GM12872 (cell line): ENCODE results near the gene ZNF621.

Source experiments
- TF ChIP-seq, protein P1 (sequence below): IDR thresholded peaks from 3 replicates; pipeline ENCODE4 v1.5.1; 2011; ENCODE audit warnings: low read depth, mild to moderate bottlenecking, low read length, moderate library complexity; ENCODE audit not compliant: insufficient read depth

ZNF621 gene

DNA sequence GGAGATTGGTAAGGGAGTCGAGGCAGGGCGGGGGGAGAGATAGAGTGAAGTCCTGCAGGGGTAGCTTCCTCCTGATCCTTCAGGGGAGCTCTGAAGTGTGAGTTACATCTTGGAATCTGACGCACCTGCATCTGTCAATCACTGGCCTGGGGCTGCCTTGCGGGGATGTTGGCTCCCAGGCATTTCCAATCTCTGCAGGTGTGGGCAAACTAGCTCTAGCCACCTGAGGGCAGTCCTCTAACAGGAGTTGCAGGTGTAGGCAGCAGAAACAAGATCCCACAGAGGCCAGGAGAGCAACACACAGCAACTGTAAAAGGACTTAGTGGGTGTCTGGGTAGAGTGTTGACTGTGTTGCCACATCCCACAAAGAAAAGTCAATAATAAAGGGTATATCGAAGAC is 63.6 kb downstream of the ZNF621 start:
- TF ChIP-seq, protein P1, sequence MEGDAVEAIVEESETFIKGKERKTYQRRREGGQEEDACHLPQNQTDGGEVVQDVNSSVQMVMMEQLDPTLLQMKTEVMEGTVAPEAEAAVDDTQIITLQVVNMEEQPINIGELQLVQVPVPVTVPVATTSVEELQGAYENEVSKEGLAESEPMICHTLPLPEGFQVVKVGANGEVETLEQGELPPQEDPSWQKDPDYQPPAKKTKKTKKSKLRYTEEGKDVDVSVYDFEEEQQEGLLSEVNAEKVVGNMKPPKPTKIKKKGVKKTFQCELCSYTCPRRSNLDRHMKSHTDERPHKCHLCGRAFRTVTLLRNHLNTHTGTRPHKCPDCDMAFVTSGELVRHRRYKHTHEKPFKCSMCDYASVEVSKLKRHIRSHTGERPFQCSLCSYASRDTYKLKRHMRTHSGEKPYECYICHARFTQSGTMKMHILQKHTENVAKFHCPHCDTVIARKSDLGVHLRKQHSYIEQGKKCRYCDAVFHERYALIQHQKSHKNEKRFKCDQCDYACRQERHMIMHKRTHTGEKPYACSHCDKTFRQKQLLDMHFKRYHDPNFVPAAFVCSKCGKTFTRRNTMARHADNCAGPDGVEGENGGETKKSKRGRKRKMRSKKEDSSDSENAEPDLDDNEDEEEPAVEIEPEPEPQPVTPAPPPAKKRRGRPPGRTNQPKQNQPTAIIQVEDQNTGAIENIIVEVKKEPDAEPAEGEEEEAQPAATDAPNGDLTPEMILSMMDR, result no peak
